ENCODE data around the gene EFNB2. TPM values are rescaled to one million over a fixed set of nuclear protein-coding genes. Genes with fewer than 3 reads are reported as not detected.

Gene EFNB2
- total RNA-seq, 2 donors from 2014 or later = 15.5 to 17.4 TPM

DNA sequence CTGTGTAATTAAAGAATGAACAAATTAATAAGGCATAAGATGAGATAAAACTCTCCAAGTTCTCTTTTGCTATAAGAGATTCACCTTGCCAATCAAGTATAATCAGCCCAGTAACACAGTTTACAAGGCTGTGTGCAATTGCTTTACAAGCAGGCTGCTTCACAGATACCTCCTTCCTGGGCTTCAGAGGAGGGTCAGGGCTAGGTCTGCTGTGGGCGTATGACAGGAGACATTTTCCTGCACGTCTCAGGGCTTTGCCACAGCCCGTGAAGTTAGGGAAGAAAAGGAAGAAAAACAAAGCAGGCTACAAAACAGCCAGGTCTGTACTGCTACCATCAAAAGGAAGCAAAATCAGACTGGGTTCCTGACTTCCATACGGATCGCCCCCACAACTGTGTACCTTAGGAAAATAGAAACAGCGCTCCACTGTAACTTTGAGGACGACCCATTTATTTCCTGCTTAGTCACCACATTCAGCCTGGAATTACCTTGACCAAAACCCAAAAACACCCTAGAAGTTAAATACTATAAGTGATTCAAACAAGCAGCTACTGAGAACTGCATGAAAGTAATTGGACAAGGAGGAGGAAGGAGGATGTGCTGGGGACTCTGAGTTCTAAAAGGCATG lies 12.4 kb downstream of the EFNB2 start:
- Histone ChIP-seq H3K27me3 (no peaks in the 10 kb centered on the region), H3K27ac (no peak overlapping the region), H3K4me1 (no peaks in the 10 kb centered on the region), H3K36me3 (no peaks in the 10 kb centered on the region), H3K4me3 (no peak overlapping the region), H3K9me3 (no peaks in the 10 kb centered on the region)
- TF ChIP-seq, protein P1, sequence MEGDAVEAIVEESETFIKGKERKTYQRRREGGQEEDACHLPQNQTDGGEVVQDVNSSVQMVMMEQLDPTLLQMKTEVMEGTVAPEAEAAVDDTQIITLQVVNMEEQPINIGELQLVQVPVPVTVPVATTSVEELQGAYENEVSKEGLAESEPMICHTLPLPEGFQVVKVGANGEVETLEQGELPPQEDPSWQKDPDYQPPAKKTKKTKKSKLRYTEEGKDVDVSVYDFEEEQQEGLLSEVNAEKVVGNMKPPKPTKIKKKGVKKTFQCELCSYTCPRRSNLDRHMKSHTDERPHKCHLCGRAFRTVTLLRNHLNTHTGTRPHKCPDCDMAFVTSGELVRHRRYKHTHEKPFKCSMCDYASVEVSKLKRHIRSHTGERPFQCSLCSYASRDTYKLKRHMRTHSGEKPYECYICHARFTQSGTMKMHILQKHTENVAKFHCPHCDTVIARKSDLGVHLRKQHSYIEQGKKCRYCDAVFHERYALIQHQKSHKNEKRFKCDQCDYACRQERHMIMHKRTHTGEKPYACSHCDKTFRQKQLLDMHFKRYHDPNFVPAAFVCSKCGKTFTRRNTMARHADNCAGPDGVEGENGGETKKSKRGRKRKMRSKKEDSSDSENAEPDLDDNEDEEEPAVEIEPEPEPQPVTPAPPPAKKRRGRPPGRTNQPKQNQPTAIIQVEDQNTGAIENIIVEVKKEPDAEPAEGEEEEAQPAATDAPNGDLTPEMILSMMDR (IDR thresholded peaks at IDR 0.05) = no peak
- DNase-seq (ENCODE audit: low spot score) = no peak

DNA sequence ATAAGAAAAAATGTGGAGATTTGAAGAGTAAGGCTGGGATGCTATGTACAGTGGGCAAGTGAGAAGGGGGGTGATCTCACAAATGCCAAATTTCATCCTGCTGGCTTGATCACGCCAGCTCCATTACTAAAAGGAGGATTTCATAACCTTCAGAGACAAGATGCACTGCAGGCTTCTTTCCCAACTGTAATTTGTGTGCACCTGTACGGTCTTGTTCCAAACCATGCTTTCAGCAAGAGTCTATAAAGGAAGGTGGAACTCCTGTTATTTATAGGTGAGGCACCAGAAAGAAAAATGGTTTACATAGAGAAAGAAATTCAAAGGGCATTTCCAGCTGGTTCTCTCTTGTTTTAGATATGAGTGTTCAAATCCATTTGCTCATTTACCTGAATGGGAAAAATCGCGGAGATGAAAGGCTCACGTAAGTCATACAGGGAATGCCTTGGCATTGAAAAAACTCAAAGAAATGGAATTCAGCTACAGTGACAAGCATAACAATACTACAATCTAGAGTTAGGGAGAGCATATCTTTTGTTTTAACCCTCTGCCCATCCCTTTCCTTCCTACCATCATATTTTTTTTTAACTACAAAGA lies 13.3 kb downstream of the EFNB2 start:
- Histone ChIP-seq H3K36me3 (no peaks in the 10 kb centered on the region), H3K9me3 (no peaks in the 10 kb centered on the region), H3K4me3 (no peak overlapping the region), H3K4me1 (no peaks in the 10 kb centered on the region), H3K27ac (no peak overlapping the region), H3K27me3 (no peaks in the 10 kb centered on the region)
- no peak for DNase-seq (ENCODE audit: low spot score)
- TF ChIP-seq, protein P1 (IDR thresholded peaks at IDR 0.05) = no peak

DNA sequence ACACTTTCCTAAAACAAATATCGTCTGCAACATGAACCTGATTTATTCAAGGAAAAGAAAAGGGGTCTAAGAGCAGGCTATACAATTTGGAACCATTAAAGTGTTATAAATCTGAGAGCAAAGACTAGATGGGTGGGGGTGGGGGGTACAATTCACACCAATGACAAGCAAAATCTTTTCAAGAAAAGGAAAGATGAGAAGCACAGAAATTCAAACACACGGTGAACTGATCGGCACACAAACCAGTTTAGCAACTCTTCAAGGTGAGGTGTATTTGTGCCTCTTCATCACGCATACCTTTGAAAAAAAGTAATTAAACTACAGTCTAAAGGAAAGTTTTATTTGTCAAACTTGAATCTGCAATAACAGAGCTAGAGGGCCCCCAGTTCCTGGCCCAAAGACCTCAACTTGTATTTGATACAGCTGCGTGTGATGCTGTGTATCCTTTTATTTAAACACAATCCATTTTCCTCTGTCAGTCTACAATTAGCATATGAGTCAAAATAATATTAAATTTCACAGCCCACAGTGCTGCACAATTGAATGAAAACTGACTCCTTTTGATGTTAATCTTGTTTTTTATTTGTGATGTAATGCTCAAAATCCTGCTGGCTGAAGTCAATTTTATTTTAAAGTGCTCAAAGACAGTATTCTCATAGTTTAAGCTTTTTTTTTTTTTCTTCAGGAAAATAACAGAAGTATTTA lies 14.2 kb downstream of the EFNB2 start:
- no peaks in the 10 kb centered on the region for H3K9me3 ChIP-seq
- TF ChIP-seq, protein P1 (IDR thresholded peaks at IDR 0.05) = no peak
- no peak overlapping the region for H3K4me3 ChIP-seq
- H3K27me3 ChIP-seq = no peaks in the 10 kb centered on the region
- no peak overlapping the region for H3K27ac ChIP-seq
- H3K36me3 ChIP-seq = no peaks in the 10 kb centered on the region
- no peaks in the 10 kb centered on the region for H3K4me1 ChIP-seq
- DNase-seq (ENCODE audit: low spot score) = no peak

DNA sequence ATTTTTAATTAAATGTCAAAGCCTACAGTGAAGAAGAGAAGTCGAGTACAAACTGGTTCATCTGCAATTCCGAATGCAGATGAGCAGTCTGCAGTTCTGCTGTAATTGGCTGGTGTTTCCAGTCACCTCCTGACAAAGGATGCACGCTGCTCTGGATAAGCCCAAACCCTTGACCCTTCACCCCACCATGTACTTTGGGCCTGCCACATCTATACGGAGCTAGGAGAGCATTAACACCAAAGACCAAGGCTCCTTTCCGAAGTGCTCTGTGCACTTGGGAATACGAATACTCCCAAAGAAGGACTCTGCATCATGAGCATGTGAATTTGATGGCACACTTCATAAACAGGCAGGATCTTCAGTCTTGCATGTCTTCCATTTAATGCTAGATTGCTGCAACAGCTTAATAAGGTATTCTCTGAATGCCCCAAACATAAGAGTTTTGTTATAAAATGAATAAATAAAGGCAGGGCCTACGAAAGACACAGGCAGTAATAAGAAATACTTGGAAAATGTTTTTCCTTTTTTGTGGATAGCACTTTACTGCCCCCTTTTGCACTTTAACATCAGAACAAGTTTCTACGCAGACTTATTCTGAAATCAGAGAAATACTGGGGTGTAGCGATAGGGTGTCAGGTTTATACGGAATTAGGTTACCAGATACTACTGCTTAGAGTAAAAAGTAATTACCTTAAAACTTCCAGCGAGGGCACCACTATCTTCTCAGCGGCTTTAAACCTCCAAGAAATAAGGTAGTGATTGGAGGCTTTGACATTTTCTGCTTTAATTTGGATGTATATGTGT lies 15.0 kb downstream of the EFNB2 start:
- no peaks in the 10 kb centered on the region for H3K4me1 ChIP-seq
- DNase-seq (ENCODE audit: low spot score) = no peak
- no peaks in the 10 kb centered on the region for H3K36me3 ChIP-seq
- no peaks in the 10 kb centered on the region for H3K9me3 ChIP-seq
- TF ChIP-seq, protein P1 (IDR thresholded peaks at IDR 0.05) = peak in 1 of 2 donors; percentile 60
- H3K27me3 ChIP-seq = no peaks in the 10 kb centered on the region
- H3K4me3 ChIP-seq = no peak overlapping the region
- H3K27ac ChIP-seq = no peak overlapping the region

DNA sequence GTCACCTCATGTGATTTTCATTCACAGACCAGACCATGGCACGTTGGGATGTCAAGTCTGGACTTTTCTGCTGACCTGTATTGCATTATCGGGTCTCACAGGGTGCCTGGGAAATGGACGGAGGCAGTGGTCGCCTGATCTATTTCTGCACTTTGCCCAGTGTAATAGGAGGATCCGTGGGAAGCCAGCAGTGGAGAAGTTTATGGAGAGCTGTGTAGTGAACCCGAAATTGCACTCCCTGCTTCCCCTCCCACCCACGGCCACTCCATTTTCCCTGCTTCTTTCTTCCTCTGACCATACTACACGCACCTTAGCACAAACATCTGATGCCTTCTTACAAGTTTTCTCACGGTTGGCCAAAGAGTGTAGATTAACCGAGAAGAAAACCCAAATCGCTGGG lies 16.9 kb downstream of the EFNB2 start:
- Histone ChIP-seq H3K9me3 (no peaks in the 10 kb centered on the region), H3K4me1 (no peaks in the 10 kb centered on the region), H3K27me3 (no peaks in the 10 kb centered on the region), H3K4me3 (no peak overlapping the region), H3K36me3 (no peaks in the 10 kb centered on the region), H3K27ac (no peak overlapping the region)
- TF ChIP-seq, protein P1 (IDR thresholded peaks at IDR 0.05) = no peak
- no peak for DNase-seq (ENCODE audit: low spot score)

Data from right atrium auricular region (tissue), 2 donors.